HS-27A (cell line): ENCODE data around the gene SASH3.
"Not testable (repeated sequence)": the region's sequence is repeated elsewhere in the genome, so short reads cannot be mapped to it uniquely, and the experiment has no call there.

Experiments
- DNase-seq: peaks from one replicate; pipeline ENCODE4 v3.0.0-alpha.2; 2012; ENCODE audit warnings: low read depth, missing footprints

Gene SASH3

DNA sequence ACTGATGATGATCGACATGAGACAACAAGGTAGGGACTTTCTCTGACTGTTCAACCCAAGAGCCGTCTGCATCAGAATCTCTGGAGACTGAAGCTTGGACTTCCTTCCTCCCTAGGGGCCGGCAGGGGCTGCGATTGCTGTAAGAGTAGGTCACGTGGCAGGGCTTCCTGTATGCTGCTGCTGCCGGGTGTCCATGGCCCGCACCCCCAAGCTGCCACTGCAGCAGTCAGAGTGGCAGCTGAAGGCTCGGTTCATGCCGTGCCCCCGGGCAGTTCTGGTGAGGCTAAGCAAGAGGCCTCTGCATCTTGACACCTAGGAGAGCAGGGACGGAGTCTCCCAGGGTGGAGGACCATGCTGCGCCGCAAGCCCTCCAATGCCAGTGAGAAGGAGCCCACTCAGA is at the start of gene SASH3:
SASH3 (plus strand) TSS at position 203 of the 400 bp plus-strand sequence; CDS start at position 352, 149 bp downstream.
- no peak for DNase-seq

DNA sequence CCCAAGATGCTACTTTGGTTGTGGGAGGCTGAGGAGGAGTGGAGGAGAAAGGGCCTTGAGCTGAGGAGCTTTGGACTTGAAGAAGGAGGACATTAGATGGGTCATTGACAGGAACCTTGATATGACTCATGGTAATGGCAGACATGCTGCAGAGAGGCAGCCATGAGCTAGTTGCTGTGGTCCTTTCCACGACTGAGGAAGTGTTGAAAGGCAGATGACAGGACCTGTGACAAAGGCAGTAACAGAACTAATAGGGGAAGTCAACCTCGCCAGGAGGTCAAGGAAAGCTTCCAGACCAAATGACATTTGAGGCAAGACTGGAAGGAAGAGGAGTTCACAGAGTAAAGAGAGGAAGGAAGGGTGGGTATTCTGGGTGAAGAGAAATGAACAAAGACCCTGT is 48.5 kb upstream of the SASH3 start:
- no peak for DNase-seq

DNA sequence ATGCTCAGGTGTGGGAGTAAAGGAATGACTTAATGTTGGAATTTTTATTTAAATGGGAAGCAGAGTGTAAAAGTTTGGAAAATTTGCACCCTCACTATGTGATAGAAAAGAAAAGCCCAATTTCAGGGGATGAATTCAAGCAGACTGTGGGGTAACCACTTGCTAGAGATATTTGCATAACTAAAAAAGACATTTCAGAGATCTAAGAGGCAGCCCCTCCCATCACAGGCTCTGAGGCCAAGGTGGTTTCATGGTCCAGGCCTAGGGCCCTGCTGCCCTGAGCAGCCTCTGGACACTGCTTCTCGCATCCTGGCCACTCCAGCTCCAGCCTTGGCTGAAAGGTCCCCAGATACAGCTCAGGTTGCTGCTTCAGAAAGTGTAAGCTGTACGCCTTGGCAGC is 46.9 kb upstream of the SASH3 start:
- no peak for DNase-seq

DNA sequence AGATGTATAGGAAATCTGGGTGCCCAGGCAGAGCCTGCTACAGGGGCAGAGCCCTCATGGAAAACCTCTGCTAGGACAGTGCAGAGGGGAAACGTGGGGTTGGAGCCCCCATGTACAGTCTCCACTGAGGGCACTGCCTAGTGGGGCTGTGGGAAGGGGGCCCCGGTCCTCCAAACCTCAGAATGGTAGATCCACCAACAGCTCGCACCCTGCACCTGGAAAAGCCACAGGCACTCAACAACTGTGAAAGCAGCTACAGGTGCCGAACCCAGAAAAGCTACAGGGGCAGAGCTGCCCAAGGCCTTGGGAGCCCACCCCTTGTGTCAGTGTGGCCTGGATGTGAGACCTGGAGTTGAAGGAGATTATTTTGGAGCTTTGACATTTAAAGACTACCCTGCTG is 46.4 kb upstream of the SASH3 start:
- DNase-seq, result no peak

DNA sequence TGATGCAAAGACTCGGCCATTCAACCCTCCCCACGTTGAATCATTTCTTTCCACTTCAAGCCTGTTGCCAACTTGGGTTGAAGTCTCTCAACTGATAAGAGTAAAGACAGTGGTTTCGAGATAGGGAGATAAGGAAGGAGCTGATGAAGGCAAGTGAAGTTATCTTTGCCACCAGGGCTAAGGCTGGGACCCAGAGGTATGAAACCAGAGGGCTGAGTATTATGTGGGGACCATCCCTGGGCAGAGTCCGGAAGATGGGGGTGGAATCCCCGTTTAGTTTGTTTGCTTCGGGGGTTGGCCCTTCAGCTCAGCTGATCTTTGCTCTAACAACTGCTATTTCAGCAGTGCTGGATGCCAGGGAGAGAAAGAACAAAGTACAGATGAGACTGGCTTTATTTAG is 43.3 kb upstream of the SASH3 start:
- DNase-seq, result no peak

DNA sequence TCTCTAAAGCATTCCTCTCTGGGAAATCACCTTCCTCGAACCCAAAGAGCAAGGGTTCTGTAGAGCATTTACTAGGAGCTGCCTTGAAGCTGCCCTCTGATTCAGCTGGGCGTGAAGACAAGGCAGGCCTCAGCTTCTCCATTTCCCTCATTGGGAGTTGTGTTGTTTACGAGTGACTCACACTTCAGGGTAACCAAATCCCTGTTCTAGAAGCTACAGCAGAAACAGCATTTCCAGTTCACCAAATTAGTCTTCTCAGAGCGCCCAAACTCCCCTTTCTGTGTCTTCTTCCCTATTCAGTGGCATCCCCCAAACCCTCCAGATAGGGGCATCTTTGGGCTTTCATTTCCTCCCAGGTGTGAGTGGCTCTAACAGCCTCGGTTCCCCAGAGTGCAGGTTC is 41.8 kb upstream of the SASH3 start:
- DNase-seq, result no peak

DNA sequence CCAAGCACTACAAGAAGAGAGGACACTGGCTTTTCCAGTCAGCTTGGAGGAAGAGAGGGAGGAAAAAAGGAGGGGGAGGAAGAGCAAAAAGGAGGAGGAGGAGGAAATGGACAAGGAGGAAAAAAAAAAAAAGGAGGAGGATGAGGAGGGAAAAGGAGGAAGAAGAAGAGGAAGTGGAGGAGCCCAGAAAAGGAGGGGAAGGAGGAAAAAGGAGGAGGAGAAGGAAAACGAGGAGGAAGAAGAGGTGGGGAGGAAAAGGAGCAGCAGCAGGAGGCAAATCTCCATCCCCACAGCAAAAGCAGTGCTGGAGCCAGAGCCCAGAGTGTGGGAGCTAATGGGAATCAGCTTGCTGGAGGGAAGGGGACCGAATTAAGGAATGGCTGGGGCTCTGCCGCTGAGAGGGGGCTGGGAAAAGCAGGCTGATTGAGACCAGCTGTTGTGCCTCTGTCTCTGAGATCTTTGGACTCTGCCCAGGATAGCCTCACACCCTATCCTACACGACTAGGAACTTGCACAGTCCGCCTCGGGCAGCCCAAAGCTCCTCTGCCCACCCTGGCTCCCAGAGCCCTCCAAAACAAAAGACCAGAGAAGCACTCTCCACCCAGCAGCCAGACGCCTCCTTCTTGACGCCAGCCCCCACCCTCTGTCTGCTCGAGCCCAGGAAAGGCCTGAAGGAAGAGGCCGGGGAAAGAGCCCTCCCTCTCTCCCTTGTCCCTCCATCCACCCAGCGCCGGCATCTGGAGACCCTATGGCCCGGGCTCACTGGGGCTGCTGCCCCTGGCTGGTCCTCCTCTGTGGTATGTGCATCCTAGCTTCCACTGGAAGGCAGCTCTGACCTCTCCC is 41.1 kb upstream of the SASH3 start, which contains the start of gene XPNPEP2:
XPNPEP2 (plus strand) TSS at position 514 of the 843 bp plus-strand sequence; CDS start at position 749, 235 bp downstream.
- DNase-seq, result no peak

DNA sequence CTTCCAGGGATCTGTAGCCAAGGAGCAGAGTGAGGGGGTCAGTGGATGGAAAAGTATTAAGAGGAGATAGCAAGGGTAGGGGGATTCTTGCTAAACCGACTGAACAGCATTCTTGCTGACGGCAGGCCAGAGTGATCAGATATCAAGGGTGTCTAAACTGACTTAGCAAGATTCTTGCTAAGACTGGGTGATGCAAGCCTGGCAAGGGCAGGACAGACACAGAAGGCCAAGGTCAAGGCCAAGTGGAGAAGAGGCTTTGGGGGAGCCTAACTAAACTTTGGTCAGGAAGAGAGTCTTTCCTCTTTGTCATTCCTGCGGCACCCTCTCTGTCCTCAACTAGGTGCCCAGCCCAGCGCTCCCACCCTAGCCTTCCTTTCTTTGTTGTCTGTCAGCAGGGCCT is 40.2 kb upstream of the SASH3 start:
- DNase-seq, result no peak

DNA sequence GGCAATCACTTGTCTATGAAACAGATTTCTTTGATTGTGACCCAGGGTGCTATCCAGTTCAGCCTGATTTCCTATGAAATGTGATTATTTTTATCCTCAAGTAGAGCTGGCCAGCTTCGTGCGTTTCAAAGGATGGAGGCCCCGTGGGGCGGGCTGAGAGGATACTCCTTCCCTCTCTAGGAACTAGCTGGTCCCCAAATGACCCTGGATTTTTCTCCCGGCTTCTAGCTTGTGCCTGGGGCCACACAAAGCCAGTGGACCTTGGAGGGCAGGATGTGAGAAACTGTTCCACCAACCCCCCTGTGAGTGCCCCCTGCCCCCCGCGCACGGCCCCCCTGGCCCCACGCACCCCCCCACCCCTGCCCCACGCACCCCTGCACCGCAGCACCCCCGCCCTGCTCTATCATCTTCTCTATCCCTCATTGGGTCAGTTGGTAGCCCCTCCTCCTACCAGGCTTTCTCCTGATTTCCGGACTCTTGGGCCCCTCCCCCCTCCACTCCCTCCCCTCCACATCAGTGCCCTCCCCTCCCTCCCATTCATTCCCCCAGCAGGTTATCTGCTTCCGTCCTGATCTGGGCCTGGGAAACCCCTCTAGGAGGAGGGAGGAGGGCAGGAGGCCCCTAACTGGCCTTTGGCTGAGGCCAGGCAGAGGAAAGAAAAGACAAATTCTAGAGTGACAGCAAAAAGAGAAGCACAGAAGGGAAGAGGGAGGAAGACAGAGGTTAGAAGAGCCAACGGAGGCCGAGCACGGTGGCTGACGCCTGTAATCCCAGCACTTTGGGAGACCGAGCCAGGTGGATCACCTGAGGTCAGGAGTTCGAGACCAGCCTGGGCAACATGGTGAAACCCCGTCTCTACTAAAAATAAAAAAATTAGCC is 37.6 kb upstream of the SASH3 start:
- no peak for DNase-seq

DNA sequence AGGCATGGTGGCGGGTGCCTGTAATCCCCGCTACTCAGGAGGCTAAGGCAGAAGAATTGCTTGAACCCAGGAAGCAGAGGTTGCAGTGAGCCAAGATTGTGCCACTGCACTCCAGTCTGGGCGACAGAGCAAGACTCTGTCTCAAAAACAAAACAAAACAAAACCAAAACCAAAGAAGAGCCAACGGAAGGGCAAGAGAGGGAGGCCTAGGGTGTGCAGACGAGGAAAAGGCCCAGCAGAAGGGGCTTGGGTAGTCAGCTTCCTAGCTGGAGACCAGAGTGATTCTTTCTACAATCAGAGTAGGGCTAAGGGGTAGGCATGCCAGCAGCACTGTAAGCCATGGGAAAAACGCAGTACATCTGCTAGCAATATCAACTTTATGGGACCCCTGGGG is 37.0 kb upstream of the SASH3 start:
- not testable (repeated sequence) for DNase-seq

DNA sequence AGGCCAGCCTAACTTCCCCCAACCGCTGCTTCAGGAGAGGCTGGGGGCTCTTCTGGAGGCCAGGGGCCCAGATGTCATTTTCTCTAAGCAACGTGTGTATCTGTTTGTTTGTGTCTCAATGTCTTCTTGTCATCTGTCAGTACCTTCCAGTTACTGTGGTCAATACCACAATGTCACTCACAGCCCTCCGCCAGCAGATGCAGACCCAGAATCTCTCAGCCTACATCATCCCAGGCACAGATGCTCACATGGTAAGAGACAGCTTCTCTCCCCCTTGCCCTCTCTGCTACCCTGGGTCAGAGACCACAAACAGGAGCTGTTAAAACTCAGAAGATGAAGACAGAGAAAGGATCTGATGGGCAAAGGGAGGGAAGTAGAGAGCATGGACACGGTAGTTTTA is 35.9 kb upstream of the SASH3 start:
- no peak for DNase-seq

DNA sequence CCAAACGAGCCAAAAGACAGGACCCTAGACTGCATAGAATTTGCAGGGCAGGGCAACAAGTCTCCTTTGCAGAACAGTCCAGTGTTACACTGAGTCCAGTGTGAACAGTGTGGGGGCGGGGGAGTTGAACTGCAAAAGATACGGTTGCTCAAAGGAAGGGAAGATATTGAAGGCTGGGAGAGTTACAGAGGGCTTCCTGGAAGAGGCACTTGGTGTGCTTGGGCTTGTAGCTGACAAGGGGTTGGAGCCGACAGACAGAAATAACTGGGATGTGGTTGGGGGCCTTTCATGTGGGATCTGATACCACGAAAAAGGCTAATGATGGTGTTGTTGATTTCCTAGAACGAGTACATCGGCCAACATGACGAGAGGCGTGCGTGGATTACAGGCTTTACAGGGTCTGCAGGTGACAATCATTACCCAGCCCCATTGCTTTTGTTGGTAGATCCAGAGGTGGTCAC is 34.9 kb upstream of the SASH3 start:
- DNase-seq, result no peak

DNA sequence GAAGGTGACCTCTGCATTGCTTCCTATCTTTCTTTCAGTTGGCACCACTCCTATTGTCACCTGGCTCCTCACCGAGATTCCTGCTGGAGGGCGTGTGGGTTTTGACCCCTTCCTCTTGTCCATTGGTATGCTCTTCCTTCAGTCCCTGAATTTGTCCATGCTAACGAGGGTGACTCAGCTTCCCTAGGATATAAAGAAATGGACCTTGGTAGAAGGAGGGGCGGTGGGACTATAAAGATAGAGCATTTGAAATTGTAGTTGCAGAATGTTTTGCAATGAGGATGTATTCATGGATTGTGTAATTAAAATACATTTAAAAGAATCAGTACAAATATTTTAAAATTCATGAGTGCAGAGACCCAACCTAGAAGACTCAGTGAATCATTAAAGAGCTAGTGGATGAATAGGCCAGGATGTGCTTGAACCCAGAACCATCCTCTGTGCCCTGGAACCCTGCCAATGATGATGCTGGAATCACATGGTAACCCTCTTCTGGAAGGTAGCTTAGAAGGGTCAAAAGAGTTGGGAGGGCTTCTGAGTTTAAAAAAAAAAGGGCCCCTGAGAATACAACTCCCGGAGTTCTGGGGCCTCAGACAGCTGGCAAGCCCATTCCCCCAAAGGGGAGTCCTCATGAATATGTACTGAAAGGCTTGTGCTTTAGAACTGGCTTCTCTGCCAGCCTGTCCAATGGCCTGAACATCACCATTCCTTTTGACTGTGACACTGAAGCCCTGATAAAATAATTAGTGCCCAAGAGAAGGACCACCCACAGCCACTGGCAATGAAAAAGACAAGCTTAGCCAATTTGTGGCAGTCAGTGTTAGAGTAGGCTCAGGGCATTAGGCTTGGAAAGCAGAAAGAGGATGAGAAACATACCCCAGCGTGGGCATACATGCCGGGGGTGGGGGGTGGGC is 32.9 kb upstream of the SASH3 start:
- DNase-seq, result no peak

DNA sequence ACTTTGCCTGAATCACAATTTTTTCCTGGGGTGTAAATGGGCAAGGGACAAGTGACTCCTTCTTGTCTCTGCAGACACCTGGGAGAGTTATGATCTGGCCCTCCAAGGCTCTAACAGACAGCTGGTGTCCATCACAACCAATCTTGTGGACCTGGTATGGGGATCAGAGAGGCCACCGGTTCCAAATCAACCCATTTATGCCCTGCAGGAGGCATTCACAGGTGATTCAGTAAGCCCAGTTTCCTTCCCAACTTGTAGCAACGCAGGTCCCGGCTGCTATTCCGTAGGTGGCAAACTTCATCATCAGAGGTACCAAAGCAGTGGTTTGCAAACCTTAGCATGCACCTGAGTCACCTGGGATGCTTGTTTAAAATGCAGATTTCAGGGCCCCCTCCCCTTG is 32.2 kb upstream of the SASH3 start:
- no peak for DNase-seq

DNA sequence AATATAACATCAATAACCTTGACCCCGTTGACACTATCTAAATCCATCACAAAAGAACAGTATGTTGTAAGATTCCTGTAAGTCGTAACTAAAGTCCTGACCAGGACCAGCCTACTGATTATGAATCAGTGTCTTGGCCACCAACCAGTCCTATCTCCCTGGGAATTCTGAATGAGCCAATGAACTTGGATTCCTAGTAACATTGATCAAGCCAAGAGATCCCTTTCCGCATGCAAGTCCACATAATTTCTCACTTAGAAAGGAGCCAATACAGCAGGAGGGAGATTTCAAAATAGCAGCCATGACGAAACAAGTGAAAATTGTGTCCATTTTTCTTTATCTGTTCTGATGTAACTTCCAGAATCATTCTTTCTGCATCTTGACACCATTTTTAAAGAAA is 31.4 kb upstream of the SASH3 start:
- no peak for DNase-seq

DNA sequence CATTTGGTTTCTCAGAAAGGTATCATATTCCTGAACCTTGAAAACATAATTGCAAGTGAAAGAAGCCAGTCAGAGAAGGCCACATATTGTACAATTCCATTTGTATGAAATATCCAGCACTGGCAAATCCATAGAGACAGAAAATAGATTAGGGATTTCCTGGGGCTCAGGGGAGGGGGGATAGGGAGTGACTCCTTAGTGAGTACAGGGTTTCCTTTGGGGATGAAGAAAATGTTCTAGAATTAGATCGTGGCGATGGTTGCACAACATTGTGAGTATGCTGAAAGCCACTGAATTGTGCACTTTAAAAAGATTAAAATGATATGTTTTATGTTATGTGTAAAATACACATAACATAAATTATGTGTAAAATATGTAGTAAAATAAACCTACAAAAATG is 30.7 kb upstream of the SASH3 start:
- DNase-seq, result no peak

DNA sequence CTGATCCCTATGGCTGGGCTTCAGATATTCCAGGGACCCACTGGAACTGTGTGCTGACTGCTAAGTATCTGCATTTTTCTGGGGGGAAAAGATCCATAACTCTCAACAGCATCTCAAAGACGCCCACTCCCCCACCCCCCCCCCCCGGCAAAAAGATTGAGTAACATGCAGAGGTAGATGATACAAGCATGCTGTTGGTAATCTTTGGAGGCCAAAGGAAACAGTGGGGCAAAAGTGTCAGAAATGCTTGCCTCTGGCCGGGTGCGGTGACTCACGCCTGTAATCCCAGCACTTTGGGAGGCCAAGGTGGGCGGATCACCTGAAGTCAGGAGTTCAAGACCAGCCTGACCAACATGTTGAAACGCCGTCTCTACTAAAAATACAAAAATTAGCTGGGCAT is 28.8 kb upstream of the SASH3 start:
- no peak for DNase-seq

DNA sequence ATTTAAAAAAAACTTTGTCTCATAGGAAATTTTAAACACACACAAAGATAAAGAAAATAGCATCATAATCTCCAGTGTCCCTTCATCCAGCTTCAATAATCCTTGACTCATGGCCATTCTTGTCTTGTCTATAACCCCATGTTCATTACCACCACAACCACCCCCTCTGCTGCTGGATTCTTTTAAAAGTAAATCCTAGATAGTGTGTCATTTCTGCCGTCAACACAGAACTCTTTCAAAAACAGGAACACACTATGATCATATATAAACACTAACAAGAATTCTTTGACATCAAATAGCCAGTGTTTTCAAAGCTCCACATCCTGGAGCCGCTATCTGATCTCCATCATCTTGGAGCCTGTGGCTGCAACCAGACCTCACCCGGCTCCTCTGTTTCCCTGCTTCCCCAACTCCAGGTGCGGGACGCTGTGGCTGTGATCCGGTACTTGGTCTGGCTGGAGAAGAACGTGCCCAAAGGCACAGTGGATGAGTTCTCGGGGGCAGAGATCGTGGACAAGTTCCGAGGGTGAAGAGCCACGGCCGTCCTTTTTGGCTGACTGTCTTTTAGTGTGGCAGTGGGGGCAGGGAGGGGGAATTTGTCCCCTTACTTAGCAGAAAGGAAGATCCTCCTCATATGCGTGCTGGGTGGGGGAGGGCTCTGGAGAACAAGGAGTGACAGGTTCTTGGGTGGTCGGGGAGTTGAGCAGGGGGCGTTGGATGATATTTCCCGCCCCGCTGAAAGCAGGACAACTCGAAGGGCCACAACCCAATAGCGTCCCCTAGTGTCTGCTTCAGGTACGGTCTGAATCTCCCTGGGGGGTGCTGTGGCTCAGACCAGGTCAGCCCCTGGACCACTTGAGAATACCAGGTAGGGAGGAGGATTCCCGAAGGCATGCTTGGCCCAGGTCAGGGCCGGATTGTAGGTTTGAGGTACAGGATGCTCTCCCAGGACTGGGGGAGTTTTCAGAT is 25.4 kb upstream of the SASH3 start:
- DNase-seq, result no peak

DNA sequence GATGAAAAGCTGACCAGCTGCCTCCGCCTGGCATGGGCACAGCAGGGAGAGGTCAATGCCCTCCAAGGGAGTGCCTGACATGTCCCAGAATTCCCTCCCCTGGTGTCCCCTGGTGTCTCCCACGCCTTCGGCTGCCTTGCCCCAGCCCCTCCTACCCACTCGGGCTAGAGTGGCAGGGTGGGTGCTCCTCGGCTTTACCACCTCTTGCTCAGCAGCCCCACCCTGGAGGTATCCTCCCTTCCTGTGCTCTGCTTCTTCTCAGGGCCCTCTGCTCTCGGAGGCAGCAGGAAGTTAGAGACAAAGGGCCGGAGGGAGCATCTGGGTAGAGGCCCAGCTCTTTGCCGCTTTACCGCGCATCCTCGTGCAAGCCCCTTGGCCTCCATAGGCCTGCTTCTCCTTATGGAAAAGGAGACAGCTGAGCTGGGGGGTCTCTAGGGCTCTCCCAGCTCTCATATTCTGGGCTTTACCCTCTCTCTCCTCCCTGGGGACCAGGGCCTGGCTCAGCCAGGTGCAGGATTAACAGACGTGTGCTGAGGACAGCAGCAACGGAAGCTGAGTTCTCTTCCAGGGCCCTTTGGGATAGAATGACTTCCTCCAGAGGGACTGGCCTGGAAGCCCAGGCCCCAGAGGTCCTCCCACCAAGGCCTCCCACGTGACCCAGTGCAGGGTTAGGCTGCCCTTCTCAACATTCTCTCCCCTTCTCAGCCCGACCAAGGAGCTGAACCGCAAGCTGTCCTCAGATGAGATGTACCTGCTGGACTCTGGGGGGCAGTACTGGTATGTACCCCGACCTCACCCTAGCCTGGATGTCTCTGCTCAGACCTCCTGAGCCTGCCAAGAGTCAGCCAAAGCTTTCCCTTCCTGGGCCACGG is 23.7 kb upstream of the SASH3 start:
- DNase-seq, result no peak

DNA sequence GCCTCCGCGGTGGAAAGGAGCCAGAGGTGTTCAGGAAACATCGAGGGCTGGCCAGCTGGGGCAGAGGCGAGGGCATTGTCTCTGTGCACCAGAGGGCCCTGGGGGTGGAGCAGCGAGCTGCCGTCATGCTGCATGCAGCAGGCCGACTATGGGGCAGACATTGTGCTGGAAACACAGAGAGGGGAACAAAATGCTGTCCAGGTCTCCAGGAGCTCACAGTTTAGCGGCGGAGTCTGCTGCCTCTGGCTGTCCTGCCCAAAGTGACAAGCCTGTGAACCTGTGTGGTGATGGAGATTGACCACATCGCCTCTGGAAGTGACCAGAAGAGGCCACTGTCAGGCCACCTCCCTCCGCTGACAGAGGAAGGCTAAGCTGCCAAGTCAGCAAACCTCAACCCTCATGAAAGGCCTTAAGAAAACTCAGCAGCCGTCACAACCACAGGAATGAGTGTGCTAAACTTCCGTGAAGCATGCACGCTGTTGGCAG is 20.1 kb upstream of the SASH3 start:
- no peak for DNase-seq
